C4-2B (cell line): Measurements from ENCODE around the gene FAM193B.

Experiments used
- H3K27ac ChIP-seq: fragments of 450-650 bp; 2 replicates; pipeline ENCODE4 v1.5.1; 2017
- CTCF ChIP-seq: fragments of 450-650 bp; conservative IDR thresholded peaks from 2 replicates; pipeline ENCODE4 v1.5.1; 2017; ENCODE audit warnings: mild to moderate bottlenecking
- ZFX ChIP-seq: fragments of 450-650 bp; IDR thresholded peaks from 2 replicates; pipeline ENCODE4 v1.6.1; 2017

Gene FAM193B

GRCh38 chr5:177492841-177493240 is 61.5 kb downstream of the FAM193B start:
- TF ChIP-seq CTCF (no peak), ZFX (no peak)
- H3K27ac ChIP-seq, result no peak overlapping the region

GRCh38 chr5:177491983-177492746 is 62.2 kb downstream of the FAM193B start:
- TF ChIP-seq CTCF (no peak), ZFX (no peak)
- no peak overlapping the region for H3K27ac ChIP-seq

- H3K27ac ChIP-seq, result no peak overlapping the region
- TF ChIP-seq ZFX (no peak), CTCF (peak; percentile 93)
Observed at GRCh38 chr5:177491429-177491945, 62.9 kb downstream of the FAM193B start.

- H3K27ac ChIP-seq, result no peak overlapping the region
Observed at GRCh38 chr5:177490992-177491391, 63.4 kb downstream of the FAM193B start.

GRCh38 chr5:177490311-177490991 is 63.9 kb downstream of the FAM193B start:
- H3K27ac ChIP-seq, result no peak overlapping the region
- no peak for TF ChIP-seq ZFX
- TF ChIP-seq CTCF, result no peak

More at GRCh38 chr5:177490992-177491391, 63.4 kb downstream of the FAM193B start:
- TF ChIP-seq CTCF (no peak), ZFX (no peak)

GRCh38 chr5:177489119-177489716 is 65.1 kb downstream of the FAM193B start:
- H3K27ac ChIP-seq, result no peak overlapping the region

More at GRCh38 chr5:177489119-177489716, 65.1 kb downstream of the FAM193B start:
- TF ChIP-seq ZFX (no peak), CTCF (no peak)
